Posterior vena cava (tissue), 2 donors: ENCODE measurements around the gene GABRG3. TPM values are rescaled to one million over a fixed set of nuclear protein-coding genes. Genes with fewer than 3 reads are reported as not detected.
"Not testable (repeated sequence)": the region's sequence is repeated elsewhere in the genome, so short reads cannot be mapped to it uniquely, and the experiment has no call there.

ENCODE experiments used
- DNase-seq: peaks from one replicate; pipeline ENCODE4 v3.0.0-alpha.2; 2020; ENCODE audit warnings: low spot score
- intact Hi-C, 2 donors: fragments of 100-400 bp; cut with DNase I; formaldehyde crosslinking; loops; one replicate each; pipeline versions ENCODE4 v1.14.1 to v1.14.2; 2022 to 2023
- total RNA-seq, 2 donors: library from RNA; stranded (reverse); fragmentation: NEBNext Ultra II Directional; extraction: Animal tissue kit (Norgen Biotek cat#: 25700); gene quantifications; one replicate each; pipeline ENCODE4 v1.2.1, GENCODE V29; 2021
- donor health status: DM: yes; HTN: yes; CAD: no.
- donor health status: DM: yes; HTN: yes; CAD: no.

The GABRG3 gene
- total RNA-seq, 2 donors from 2014 or later, result not detected

- DNase-seq, result no peak
- intact Hi-C loops, result no loop called here
These were observed 381.2 kb downstream of the GABRG3 start for GRCh38 chr15:27352136-27352535.

DNA sequence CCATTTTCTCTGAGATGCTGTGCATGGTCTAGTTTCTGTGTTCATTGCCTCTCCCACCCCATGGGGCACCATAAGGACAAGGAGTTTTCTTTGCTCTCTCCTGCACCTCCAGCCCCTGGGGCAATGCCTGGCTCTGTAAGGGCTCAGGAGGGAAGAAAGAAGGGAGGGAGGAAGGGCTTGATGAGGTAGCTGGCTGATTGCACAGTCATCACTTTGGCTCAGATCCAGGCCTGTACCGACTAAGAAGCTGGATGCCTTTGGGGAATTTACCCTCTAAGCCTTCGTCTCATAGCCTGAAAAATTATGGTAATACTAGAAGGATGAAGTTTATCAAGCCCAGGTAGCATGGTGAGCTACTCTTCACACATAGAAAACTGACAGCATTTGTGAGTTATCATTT, 382.9 kb downstream of the GABRG3 start:
- intact Hi-C loops, result no loop called here

DNA sequence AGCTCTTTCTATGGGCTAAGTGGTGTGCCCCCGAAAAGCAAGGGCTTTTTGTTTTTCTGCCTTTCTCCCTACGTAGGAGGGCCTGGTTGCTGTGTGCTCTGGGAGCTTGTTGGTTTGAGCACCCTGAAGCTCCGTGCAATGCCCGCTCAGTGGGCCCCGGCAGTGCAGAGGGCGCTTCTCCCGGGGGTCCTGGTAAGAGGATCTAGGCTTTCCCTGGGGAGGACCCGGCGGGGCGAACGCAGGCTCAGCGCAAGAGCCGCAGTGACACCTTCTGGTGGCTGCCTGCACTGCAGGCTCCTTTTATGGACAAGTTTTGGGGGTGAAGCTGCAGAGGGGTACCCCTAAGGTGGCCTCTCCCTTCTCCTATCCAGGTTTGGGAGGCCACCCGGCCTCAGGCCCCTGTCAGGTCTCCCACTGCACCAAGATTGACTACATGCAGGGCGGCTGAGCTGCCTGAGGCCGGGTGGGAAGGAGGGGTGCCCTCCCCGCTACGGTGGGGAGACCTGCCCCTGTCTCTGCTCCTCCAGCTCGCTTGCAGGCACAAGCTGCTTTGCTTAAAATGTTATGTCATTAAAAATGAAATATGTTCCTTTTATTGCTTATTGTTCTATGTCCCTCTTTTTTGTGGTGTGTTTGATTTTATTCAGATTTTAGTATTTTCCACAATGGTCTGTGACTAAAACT, 387.9 kb downstream of the GABRG3 start:
- intact Hi-C loops, result no loop called here
- no peak for DNase-seq

More for the DNA sequence above, 382.9 kb downstream of the GABRG3 start:
- DNase-seq, result no peak

GRCh38 chr15:27359586-27359985, 388.6 kb downstream of the GABRG3 start:
- intact Hi-C loops, result no loop called here
- DNase-seq, result no peak

DNA sequence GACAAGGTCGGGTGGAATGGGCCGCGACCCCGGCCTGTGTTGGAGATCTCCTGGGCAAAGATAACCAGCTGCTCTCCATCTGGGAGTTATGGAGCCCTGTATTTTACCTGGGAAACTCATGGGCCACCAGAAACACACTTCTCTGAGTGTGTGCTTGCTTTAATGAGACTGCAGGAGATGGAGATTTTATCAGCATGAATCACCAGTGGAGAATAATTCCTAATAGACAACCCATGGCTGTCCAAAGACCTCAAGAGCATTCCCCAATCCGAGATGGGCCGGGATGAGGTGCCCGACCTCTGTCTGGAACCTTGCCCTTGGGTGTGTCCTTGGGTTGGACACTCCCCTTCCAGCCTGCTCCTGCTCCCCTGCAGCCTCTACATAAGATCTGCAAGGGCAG, 389.3 kb downstream of the GABRG3 start:
- intact Hi-C loops, result no loop called here
- no peak for DNase-seq

DNA sequence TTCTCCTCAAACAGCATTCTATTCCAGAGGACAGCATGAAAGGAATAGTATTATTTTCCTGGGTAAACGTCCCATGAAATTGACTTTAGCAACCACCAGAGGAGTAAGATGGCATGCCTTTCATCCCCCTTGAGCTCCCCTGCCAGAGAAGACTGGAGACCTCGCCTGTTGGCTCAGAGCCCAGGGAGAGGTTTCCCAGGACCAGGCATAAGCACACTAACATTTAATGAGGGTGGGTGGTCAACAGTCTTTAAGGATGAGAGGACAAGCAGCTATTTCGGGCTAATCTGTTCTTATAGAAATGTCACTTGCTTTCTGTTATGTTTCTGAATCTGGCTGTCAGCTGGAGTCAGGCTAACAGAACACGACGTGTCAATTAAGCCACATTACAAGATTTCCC, 390.5 kb downstream of the GABRG3 start:
- no peak for DNase-seq
- intact Hi-C loops, result no loop called here

- DNase-seq, result no peak
- intact Hi-C loops, result no loop called here
These were observed 394.5 kb downstream of the GABRG3 start for GRCh38 chr15:27365456-27365855.

GRCh38 chr15:27377391-27377790, 406.4 kb downstream of the GABRG3 start:
- intact Hi-C loops, DNase-seq: not testable (repeated sequence)

DNA sequence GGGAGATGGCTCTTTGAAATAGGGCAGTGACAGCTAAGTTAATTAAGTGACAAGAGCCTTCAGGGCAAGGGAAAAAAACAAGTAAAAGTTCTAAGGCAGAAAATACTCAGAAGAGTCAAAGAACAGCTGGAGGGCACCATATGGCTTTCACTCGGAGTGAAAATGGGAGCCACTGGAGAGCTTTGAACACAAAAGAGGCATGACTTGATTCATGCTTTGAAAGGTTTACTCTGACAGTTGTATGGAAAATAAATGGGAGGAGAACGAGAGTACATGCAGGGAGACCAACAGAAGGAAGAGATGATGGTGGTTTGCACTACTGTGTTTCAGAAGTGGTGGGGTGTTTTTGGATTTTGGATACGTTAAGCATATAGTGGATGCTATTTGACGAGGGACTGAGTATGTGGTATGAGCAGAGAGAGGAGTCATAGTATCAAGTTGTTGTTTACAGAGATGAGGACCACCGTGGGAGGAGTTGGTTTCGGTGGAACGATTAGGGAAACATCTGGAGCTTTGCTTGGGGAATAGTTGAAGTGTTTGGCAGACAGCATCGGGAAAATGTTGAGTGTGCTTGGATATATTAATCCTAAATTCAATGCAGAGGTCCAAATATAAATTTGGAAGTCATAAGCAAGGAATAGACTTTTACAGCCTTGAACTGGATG, 411.5 kb downstream of the GABRG3 start:
- intact Hi-C loops, result no loop called here
- DNase-seq, result no peak

DNA sequence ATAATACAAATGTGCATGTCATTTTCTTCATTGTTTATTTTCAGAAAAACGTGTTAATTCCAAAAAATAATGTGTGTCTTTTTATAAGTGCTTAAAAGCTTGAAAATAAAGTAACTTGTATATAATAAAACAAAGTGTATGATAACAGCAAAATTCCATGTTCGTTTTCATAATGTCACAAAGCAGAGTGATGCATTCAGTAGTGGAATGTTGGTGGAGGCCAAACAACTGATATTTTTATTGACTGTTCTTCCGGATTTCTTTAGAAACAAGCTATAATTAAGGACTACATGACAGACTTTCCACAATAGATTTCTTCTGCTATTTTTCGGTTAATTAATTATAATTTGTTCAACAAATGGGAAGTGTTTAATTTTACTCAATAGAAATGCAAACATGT, 412.7 kb downstream of the GABRG3 start:
- intact Hi-C loops, result no loop called here
- no peak for DNase-seq

GRCh38 chr15:27392163-27392562, 421.2 kb downstream of the GABRG3 start:
- no peak for DNase-seq
- intact Hi-C loops, result no loop called here

GRCh38 chr15:27396521-27396920, 425.5 kb downstream of the GABRG3 start:
- no peak for DNase-seq
- intact Hi-C loops, result no loop called here

DNA sequence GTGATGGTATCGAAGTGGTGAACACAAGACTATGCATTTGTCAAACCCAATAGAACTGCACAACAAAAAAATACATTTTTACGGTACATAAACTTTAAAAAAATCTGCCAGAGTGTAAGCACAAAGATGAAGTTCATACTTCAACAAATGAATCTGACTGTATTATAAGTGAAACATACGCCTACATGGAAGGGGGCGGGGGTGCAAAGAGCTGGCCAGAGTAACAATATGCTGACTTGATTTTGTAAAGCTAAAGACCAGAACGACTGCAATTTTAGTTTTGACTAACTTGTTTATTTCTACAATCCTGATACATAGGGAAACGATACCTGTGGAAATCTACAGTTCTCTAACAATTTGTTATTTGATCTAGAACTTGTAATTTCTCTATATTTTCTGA, 426.0 kb downstream of the GABRG3 start:
- intact Hi-C loops, result no loop called here
- no peak for DNase-seq

GRCh38 chr15:27398631-27399161, 427.7 kb downstream of the GABRG3 start:
- no peak for DNase-seq

GRCh38 chr15:27399241-27399640, 428.3 kb downstream of the GABRG3 start:
- intact Hi-C loops, result no loop called here
- DNase-seq, result no peak

More at GRCh38 chr15:27398631-27399161, 427.7 kb downstream of the GABRG3 start:
- intact Hi-C loops, result no loop called here

DNA sequence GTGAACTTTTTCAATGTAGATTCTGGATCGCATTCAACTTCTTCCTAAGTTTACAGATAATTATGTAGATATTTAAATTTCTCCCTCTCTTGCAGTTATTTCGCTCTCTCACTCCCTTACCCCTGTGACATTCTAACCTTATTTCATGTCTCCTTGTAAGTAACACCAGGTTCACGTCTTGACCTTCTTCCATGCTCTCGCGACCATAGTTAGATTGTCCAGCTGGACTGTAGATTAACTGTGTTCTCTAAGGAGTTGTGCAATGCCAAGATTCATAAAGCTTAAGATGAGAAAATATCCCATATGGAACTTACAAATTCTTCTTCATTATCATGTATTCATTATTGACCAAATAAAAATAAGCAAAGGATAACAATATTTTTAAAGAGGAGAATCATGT, 430.5 kb downstream of the GABRG3 start:
- DNase-seq, result no peak
- intact Hi-C loops, result no loop called here

GRCh38 chr15:27408428-27408827, 437.4 kb downstream of the GABRG3 start:
- intact Hi-C loops, result loop anchor here in 1 of 2 donors (5.0 kb wide), 1 partner anchor 294 kb away; no protein-coding TSS in a partner anchor
- DNase-seq, result no peak

DNA sequence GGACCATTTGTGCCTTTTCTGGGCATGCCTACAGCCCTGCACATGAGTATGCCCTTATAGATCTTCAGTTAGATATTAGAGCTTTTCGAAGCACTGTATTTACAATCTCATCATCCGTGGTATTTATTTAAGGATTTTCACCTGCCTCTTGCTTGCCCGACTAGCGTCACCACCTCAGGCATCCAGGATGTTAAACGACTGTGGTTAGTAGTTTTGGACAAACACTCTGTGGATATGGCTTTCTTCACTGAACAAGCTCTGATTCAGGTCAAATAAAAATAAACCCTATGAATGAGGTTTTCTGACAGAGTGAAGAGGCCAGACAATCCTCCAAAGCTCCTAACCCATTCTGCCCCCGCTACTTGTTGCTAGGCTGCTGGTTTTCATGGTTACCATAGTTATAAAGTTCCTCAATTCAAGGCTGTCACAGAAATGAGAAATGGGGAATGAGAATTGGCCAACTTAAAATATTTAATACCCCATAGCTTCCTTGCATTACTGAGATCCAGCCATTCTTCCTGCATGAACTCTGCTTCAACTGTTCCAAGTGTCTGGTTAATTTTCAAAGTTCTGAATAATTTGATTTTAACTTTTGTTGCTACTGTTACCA, 440.1 kb downstream of the GABRG3 start:
- no peak for DNase-seq
- intact Hi-C loops, result no loop called here

- intact Hi-C loops, result no loop called here
- DNase-seq, result no peak
These were observed 441.4 kb downstream of the GABRG3 start for GRCh38 chr15:27412415-27412814.

- no peak for DNase-seq
- intact Hi-C loops, result no loop called here
These were observed 443.3 kb downstream of the GABRG3 start for GRCh38 chr15:27414168-27414870.
